Measurements from ENCODE around the gene ATP6V1G2. TPM values are rescaled to one million over a fixed set of nuclear protein-coding genes. Genes with fewer than 3 reads are reported as not detected.
"Not testable (repeated sequence)": the region's sequence is repeated elsewhere in the genome, so short reads cannot be mapped to it uniquely, and the experiment has no call there.

The ATP6V1G2 gene
- total RNA-seq, 2 experiments from 2014 or later: 1.0 to 1.5 TPM

DNA sequence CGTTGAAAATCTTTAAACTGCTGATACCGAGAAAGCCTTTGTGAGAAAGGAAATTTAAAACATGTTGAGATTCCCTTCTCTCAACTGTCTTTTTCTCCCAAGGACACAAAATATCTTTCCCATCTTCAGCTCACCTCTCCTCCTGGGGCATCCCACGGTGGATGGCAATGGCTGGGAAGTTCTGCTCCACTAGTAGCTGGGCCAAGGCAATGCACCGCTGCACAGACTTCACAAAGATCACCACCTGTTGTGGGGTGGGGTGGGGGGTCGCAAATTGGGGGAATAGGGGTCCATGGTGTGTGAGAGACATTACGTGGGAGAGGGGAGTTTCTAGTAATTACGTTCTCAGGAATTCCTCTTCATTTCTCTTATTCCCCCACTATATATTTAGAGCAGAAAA, 15.2 kb downstream of the ATP6V1G2 start:
- Mint-ChIP-seq H3K4me3 (no peak overlapping the region), H3K36me3 (peaks cover 47% of the 10 kb centered on the region), H3K4me1 (peaks cover 33% of the 10 kb centered on the region), H3K27ac (no peak overlapping the region), H3K9me3 (no peaks in the 10 kb centered on the region), H3K27me3 (no peaks in the 10 kb centered on the region)
- DNase-seq: no peak

DNA sequence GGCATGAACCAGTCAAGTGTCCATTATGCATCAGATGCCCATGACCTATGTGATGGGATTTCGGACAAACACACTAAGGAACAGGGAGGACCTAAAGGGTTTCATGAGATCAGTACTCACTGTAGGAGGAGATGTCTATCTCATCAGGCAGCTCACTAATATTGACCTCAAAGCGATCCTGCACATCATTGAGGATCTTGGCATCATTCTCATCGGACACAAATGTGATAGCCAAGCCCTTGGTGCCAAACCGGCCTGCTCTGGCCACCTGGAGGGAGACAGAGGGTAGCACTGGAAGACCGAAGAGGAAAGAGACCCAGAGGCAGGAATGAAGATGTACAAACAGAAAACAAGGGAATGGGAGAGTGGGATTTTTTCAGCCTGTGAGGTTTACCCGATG, 15.7 kb downstream of the ATP6V1G2 start:
- H3K4me3 Mint-ChIP-seq: no peak overlapping the region
- no peak overlapping the region for H3K27ac Mint-ChIP-seq
- no peaks in the 10 kb centered on the region for H3K27me3 Mint-ChIP-seq
- peaks cover 42% of the 10 kb centered on the region for H3K36me3 Mint-ChIP-seq
- DNase-seq: no peak
- no peaks in the 10 kb centered on the region for H3K9me3 Mint-ChIP-seq
- H3K4me1 Mint-ChIP-seq: peaks cover 28% of the 10 kb centered on the region

DNA sequence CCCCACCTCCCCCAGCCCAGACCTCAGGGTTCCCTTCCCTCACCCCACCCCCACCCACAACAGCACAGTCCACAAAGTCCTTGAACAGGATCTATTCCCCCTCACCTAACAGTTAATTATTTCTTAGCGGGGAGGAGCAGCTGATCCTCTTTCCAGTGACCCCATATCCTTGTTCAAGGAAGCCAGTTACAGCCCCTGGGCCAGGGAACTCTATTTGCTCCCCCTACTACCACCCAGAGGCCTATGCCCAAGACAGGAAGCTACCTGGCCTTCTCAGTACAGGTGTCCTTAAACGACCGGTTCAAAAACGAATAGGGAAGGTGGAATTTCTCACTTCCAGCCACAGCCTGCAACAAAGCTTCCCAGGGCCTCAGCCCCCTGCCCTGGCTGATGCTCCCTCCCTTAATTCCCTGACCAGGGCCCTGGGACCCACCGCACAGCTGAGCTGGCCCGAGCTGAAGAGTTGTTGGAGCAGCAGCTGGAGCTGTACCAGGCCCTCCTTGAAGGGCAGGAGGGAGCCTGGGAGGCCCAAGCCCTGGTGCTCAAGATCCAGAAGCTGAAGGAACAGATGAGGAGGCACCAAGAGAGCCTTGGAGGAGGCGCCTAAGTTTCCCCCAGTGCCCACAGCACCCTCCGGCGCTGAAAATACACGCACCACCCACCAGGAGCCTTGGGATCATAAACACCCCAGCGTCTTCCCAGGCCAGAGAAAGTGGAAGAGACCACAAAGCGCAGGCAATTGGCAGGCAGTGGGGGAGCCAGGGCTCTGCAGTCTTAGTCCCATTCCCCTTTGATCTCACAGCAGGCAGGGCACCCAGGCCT, 16.9 kb downstream of the ATP6V1G2 start:
- H3K36me3 Mint-ChIP-seq: peaks cover 33% of the 10 kb centered on the region
- no peak overlapping the region for H3K4me3 Mint-ChIP-seq
- no peaks in the 10 kb centered on the region for H3K27me3 Mint-ChIP-seq
- H3K27ac Mint-ChIP-seq: peak overlapping the region; percentile 34
- DNase-seq: no peak
- H3K4me1 Mint-ChIP-seq: peaks cover 20% of the 10 kb centered on the region
- H3K9me3 Mint-ChIP-seq: no peaks in the 10 kb centered on the region

DNA sequence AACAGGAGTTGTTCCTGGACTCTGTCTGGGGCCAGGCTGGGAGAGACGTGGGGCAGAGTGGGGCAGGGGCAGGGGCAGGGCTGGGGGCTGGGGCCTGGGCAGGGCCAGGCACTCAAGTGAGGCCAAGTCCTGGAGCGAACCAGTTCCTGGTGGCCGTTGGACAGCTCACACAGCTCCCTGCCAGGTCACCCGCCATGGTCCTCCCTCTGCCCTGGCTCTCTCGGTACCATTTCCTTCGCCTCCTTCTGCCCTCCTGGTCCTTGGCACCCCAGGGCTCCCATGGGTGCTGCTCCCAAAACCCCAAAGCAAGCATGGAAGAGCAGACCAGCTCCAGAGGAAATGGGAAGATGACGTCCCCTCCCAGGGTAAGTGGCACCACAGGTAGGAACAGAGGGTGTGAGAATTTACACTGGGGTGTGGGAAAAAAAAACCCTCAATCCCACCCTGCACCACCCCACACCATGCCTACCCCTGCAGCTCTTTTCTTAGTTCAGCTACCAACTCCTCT, 17.5 kb downstream of the ATP6V1G2 start, which contains the start of gene MCCD1:
TSS of gene MCCD1 (plus strand) at position 142 of the 508 bp plus-strand sequence. CDS start at position 195, 53 bp downstream.
- H3K4me1 Mint-ChIP-seq: peaks cover 17% of the 10 kb centered on the region
- H3K36me3 Mint-ChIP-seq: peaks cover 29% of the 10 kb centered on the region
- peak within 1 kb of the TSS; percentile 42 for H3K27ac Mint-ChIP-seq
- no peaks in the 10 kb centered on the region for H3K9me3 Mint-ChIP-seq
- no peak within 1 kb of the TSS for H3K4me3 Mint-ChIP-seq
- no peak for DNase-seq
- no peaks in the 10 kb centered on the region for H3K27me3 Mint-ChIP-seq

DNA sequence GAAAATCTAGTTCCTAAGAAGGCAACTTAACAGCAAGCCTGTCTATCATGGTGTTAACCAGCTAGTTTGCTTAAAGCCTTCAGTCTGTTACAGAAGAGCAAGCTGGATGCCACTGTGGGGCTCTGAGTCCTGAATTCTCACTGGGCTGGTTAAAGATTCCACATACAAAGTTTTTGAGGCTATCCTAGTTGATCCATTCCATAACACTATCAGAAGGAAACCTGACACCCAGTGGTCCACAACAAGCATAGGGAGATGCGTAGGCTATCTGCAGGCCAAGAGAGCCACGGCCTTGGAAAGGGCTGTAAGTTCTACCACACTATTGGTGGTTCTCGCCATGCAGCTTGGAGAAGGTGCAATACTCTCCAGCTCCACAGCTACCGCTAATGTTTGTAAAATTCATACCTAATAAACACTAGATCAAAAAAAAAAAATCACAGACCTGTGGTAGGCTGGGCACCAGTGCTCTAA, 18.1 kb downstream of the ATP6V1G2 start:
- H3K4me3 Mint-ChIP-seq: no peak overlapping the region
- peaks cover 26% of the 10 kb centered on the region for H3K36me3 Mint-ChIP-seq
- no peaks in the 10 kb centered on the region for H3K9me3 Mint-ChIP-seq
- peak overlapping the region; percentile 42 for H3K27ac Mint-ChIP-seq
- DNase-seq: no peak
- H3K4me1 Mint-ChIP-seq: peaks cover 14% of the 10 kb centered on the region
- no peaks in the 10 kb centered on the region for H3K27me3 Mint-ChIP-seq

DNA sequence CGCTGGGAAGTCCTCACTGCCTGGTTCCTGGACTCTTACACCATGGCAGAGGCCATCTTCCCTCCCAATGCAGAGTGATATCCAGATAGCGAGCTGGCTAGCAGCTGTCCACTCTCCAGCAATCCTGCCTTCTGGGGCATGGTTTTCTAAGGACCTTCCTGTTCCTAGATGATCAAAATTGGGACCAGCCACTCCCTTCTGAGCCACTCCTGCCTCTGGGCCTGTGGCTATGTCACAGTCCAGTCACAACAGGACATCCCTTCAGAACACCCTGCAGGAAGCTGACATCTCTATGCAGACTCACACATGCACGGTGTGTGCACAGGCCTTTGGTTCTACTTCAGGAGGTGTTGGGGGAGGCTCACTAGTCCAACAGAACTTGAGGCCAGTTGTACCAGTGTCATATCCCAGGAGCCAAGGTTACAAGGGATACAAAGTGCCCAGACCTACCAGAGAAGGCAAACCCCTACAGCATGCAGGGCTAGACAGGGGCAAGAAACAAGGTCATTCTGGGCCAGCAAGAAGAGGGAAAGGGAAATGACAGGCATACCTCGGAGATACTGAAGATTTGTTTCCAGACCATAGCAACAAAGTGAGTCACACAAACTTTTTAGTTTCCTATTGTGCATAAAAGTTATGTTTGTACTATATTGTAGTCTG, 20.3 kb downstream of the ATP6V1G2 start:
- no peak overlapping the region for H3K27ac Mint-ChIP-seq
- peaks cover 3% of the 10 kb centered on the region for H3K4me1 Mint-ChIP-seq
- DNase-seq: no peak
- no peaks in the 10 kb centered on the region for H3K9me3 Mint-ChIP-seq
- peaks cover 13% of the 10 kb centered on the region for H3K36me3 Mint-ChIP-seq
- H3K4me3 Mint-ChIP-seq: no peak overlapping the region
- no peaks in the 10 kb centered on the region for H3K27me3 Mint-ChIP-seq

DNA sequence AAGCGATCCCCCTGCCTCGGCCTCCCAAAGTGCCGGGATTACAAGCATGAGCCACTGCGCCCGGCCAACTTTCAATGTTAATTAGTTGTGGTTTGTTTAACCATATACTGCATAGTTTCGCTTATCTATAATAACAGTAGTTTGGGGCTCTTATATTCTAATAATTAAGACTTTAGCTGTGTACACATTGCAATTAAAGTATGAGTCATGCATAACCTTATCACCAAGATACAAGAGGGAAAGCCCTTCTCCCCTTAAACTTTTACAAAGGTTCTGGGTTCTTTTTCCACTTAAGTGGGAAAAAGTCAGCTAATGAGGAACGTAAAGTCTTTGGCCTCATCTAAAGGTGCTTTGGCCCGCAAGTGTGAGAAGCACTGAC, 20.9 kb downstream of the ATP6V1G2 start:
- no peak for DNase-seq
- Mint-ChIP-seq H3K4me1 (peaks cover 3% of the 10 kb centered on the region), H3K27ac (no peak overlapping the region), H3K4me3 (no peak overlapping the region), H3K9me3 (no peaks in the 10 kb centered on the region), H3K36me3 (peaks cover 8% of the 10 kb centered on the region), H3K27me3 (no peaks in the 10 kb centered on the region)

DNA sequence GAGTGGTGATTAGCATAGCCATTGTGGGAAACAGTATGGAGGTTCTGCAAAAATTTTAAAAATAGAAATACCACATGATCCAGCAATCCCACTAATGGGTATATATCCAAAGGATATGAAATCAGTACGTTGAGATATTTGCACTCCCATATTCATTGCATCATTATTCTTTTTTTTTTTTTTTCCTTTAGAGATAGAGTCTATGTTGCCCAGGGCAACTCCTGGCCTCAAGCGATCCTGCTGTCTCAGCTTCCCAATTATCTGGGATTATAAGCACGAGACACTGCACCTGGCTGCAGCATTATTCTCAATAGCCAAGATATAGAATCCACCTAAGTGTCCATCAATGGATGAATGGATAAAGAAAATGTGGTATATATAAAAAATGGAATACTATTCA, 24.6 kb downstream of the ATP6V1G2 start:
- Mint-ChIP-seq H3K36me3 (no peaks in the 10 kb centered on the region), H3K9me3 (no peaks in the 10 kb centered on the region), H3K27me3 (no peaks in the 10 kb centered on the region), H3K4me3 (no peak overlapping the region), H3K27ac (no peak overlapping the region), H3K4me1 (no peaks in the 10 kb centered on the region)
- DNase-seq: no peak

DNA sequence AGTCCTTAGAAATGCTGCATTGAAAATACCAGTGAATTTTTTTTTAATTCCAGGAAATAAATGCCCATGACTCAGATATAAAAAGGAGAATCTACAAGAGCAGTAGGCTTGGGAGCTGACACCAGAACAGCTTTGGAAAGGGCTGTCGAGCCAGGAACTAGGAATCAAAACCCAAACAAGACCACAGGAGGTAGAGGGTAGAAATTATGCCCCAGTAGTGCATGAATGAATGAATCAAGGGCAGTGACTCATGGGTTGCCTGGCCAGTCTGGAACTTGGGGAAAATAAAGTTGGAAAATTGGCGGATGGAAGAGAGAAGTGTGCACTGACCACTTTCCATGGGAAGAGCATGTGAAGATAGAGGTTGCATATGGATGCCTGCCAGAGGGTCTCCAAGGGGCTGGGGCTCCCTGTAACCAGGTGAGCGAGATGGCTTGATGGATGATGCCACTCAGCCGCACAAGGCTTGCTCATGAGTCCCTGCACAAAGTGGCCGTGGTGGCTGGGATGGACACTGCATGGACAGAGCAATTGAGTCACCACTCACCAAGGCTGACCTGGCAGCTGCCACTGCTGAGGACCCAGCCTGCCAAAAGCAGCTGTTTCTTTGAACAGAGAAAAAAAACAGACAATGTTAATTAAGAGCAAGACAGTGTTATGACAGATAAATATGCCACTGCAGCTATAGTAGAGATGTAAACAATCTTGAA, 32.8 kb downstream of the ATP6V1G2 start:
- Mint-ChIP-seq H3K27me3 (no peaks in the 10 kb centered on the region), H3K4me1 (no peaks in the 10 kb centered on the region), H3K36me3 (peaks cover 7% of the 10 kb centered on the region), H3K4me3 (no peak overlapping the region), H3K9me3 (no peaks in the 10 kb centered on the region), H3K27ac (no peak overlapping the region)
- no peak for DNase-seq

DNA sequence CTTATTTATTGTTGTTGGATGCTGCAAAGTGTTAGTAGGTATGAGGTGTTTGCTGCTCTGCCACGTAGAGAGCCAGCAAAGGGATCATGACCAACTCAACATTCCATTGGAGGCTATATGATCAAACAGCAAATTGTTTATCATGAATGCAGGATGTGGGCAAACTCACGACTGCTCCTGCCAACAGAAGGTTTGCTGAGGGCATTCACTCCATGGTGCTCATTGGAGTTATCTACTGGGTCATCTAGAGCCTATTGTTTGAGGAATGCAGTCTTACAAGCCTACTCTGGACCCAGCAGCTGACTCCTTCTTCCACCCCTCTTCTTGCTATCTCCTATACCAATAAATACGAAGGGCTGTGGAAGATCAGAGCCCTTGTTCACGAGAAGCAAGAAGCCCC, 36.4 kb downstream of the ATP6V1G2 start:
- no peak overlapping the region for H3K4me3 Mint-ChIP-seq
- peaks cover 15% of the 10 kb centered on the region for H3K36me3 Mint-ChIP-seq
- H3K27ac Mint-ChIP-seq: no peak overlapping the region
- no peaks in the 10 kb centered on the region for H3K9me3 Mint-ChIP-seq
- no peaks in the 10 kb centered on the region for H3K27me3 Mint-ChIP-seq
- H3K4me1 Mint-ChIP-seq: peaks cover under 1% of the 10 kb centered on the region
- no peak for DNase-seq

DNA sequence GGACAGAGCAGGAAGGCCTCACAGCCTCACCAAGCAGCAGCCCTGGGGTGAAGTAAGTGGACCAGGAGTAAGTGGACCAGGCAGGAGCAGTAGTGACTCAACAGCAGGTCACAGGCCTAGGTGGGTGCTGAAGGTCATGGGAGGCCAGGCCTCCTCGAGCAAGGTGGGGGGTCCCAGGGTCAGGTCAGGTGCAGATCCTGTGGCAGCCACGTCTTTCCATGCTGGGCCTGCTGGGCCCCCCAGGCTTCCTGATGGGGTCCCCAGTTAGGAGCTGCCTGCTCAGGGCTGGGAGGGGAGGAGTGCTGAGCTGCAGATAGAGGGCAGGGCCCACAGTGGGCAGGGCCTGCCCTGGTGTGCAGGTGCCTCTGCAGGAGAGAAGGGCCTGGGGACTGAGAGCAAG, 37.4 kb downstream of the ATP6V1G2 start:
- not testable (repeated sequence) for DNase-seq, H3K9me3 Mint-ChIP-seq, H3K4me1 Mint-ChIP-seq, H3K4me3 Mint-ChIP-seq, H3K27ac Mint-ChIP-seq, H3K27me3 Mint-ChIP-seq
- peaks cover 15% of the 10 kb centered on the region for H3K36me3 Mint-ChIP-seq

DNA sequence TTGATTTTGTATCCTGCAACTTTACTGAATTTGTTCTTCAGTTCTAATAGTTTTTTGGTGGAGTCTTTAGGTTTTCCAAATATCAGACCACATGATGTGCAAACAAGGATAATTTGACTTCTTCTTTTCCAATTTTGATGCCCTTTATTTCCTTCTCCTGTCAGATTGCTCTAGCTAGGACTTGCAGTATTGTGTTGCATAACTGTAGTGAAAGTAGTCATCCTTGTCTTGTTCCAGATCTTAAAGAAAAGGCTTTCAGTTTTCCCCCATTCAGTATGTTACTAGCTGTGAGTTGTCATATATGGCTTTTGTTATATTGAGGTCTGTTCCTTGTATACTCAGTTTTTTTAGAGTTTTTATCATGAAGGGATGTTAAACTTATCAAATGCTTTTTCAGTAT, 43.8 kb downstream of the ATP6V1G2 start:
- H3K36me3 Mint-ChIP-seq: peaks cover 17% of the 10 kb centered on the region
- no peak for DNase-seq
- H3K27ac Mint-ChIP-seq: no peak overlapping the region
- H3K9me3 Mint-ChIP-seq: peaks cover 2% of the 10 kb centered on the region
- H3K4me3 Mint-ChIP-seq: no peak overlapping the region
- no peaks in the 10 kb centered on the region for H3K27me3 Mint-ChIP-seq
- H3K4me1 Mint-ChIP-seq: peaks cover 38% of the 10 kb centered on the region

DNA sequence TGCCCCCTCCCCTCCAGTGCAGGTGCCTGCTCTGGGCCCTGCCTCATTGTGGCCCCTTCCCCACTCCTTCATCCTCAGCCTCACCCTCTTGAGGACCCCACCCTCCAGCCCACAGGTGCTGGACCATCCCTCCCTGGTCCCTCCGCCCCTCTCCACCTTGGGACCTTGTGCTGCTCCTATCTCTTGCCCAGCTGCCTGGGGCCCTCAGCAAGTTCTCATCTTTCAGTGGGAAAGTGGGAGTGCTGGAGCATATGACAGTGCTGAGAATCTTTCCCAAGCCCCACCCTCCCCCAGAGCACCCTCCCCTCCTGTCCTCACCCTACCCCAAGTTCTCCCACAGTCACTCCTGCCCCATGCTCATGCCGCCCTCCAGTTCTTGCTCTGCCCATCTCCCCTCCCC, 46.8 kb downstream of the ATP6V1G2 start:
- not testable (repeated sequence) for H3K9me3 Mint-ChIP-seq, H3K27ac Mint-ChIP-seq, DNase-seq, H3K27me3 Mint-ChIP-seq
- Mint-ChIP-seq H3K36me3 (peaks cover 19% of the 10 kb centered on the region), H3K4me3 (peak overlapping the region; percentile 87), H3K4me1 (peaks cover 52% of the 10 kb centered on the region)

DNA sequence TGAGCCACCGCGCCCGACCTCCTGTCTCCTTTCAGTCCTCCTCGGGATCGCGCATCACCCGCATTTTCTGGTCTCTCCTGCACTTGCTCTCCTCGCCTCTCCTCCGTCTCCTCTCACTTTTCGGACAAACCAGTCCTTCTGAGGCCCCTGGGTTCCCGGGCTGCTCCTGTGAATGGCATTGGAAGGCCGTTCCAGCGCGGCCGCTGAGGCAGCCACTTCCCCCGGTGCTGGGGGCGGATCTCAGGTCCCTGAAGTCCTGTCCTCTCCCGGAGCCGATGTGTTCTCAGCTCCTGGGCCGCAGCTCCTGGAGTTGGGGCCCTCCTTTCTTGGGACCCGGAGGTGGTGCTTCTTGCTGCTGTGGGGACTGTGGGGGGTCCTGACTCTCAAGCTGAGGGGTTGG, 47.7 kb downstream of the ATP6V1G2 start:
- DNase-seq: no peak

More for the DNA sequence above, 47.7 kb downstream of the ATP6V1G2 start:
- Mint-ChIP-seq H3K27me3 (no peaks in the 10 kb centered on the region), H3K4me1 (peaks cover 52% of the 10 kb centered on the region), H3K27ac (no peak overlapping the region), H3K36me3 (peaks cover 17% of the 10 kb centered on the region), H3K9me3 (peaks cover 2% of the 10 kb centered on the region), H3K4me3 (peak overlapping the region; percentile 87)

All from activated naive CD8-positive, alpha-beta T cell treated with anti-CD3 and anti-CD28 coated beads for 36 hours (primary cell).